ENCODE data around the gene EFTUD2. TPM values are rescaled to one million over a fixed set of nuclear protein-coding genes. Genes with fewer than 3 reads are reported as not detected.
A peak's percentile ranks its signal among the peaks of the same experiment; 100 is the strongest.

EFTUD2 gene
- total and polyA plus RNA-seq, 2 of the 4 experiments (the other 2 are of a cell fraction): 72.5 to 126 TPM

GRCh38 chr17:44933824-44934744, 34.8 kb upstream of the EFTUD2 start:
- Histone ChIP-seq H3K27ac (ENCODE audit: insufficient read depth, low read length) (no peak overlapping the region), H2AK9ac (replicated peaks; ENCODE audit: low read depth, low read length, poor library complexity) (peak overlapping the region; percentile 70), H2AK5ac (ENCODE audit: low read depth, low read length) (no peak overlapping the region), H2AFZ (replicated peaks; ENCODE audit: low read length, poor library complexity) (peak overlapping the region; percentile 51), H3K9me3 (ENCODE audit: control insufficient read depth, insufficient read depth, low read length) (no peaks in the 10 kb centered on the region), H3K36me3 (ENCODE audit: control insufficient read depth, insufficient read depth, low read length) (peaks cover 2% of the 10 kb centered on the region; the same call in 1 of the 2 replicates), H4K20me1 (ENCODE audit: insufficient read depth, low read length) (no peaks in the 10 kb centered on the region; the same call in 1 of the 2 replicates), H2BK20ac (ENCODE audit: low read depth, low read length) (no peak overlapping the region), H3K4ac (ENCODE audit: low read depth, low read length) (no peak overlapping the region), H3K14ac (replicated peaks; ENCODE audit: low read depth, low read length) (no peak overlapping the region), H3K4me1 (ENCODE audit: control insufficient read depth, insufficient read depth, low read length) (no peaks in the 10 kb centered on the region), H4K5ac (ENCODE audit: low read depth, low read length) (no peak overlapping the region), H3K23ac (ENCODE audit: low read depth, low read length) (no peak overlapping the region), H3K4me3 (ENCODE audit: insufficient read depth, low read depth, low read length) (no peak overlapping the region), H2BK15ac (ENCODE audit: low read depth, low read length) (no peak overlapping the region), H4K8ac (ENCODE audit: low read depth in 2 of 2, low read length in 2 of 2) (no peak overlapping the region), H3K4me2 (ENCODE audit: low read depth, low read length) (no peak overlapping the region), H4K91ac (ENCODE audit: insufficient read depth, low read depth, low read length) (no peak overlapping the region), H3K56ac (ENCODE audit: extremely low read depth, insufficient read depth, low read length) (no peak overlapping the region), H3K79me1 (ENCODE audit: low read depth in 1 of 2, low read length in 2 of 2) (peaks cover 19 to 31% of the 10 kb centered on the region in 2 experiments), H2BK5ac (ENCODE audit: low read depth, low read length, poor library complexity, severe bottlenecking) (no peak overlapping the region), H2BK120ac (ENCODE audit: low read depth, low read length) (no peak overlapping the region), H3K9ac (ENCODE audit: low read depth, low read length) (no peak overlapping the region), H3K27me3 (ENCODE audit: control insufficient read depth, insufficient read depth, low read length) (no peaks in the 10 kb centered on the region), H3K9me1 (ENCODE audit: insufficient read depth, low read length) (no peaks in the 10 kb centered on the region; the same call in 1 of the 2 replicates), H3K18ac (ENCODE audit: low read depth, low read length) (no peak overlapping the region)
- in situ Hi-C loops (cut with MboI; ENCODE audit: low sequenced_read_pairs): no loop called here
- intact Hi-C loops (cut with micrococcal nuclease): no loop called here
- ChIA-PET POLR2A (ENCODE audit: unreplicated experiment) (no interaction called here), CTCF (no interaction called here)
- DNase-seq: no peak
- dilution Hi-C loops (cut with HindIII; ENCODE audit: low sequenced_read_pairs, unreplicated experiment): no loop called here
- ATAC-seq (ENCODE audit: low read depth): no peak
- BruUV-seq (replicated peaks): no TSS peak
- 96% methylated on average over 22 of the region's 34 CpGs; no CpG with 5 or more reads in 1 of the 2 experiments for WGBS, 2 experiments (ENCODE audit: extremely low coverage in 2 of 2, insufficient read length in 1 of 2)
- TF ChIP-seq CEBPB (IDR thresholded peaks at IDR 0.05; ENCODE audit: low read depth, low read length) (no peak), RFX5 (IDR thresholded peaks at IDR 0.05; ENCODE audit: low read depth, low read length) (no peak), FOS (IDR thresholded peaks at IDR 0.05; ENCODE audit: low read depth, low read length) (no peak), RCOR1 (IDR thresholded peaks at IDR 0.05; ENCODE audit: insufficient replicate concordance, low read length) (no peak), SMC3 (IDR thresholded peaks at IDR 0.05; ENCODE audit: low read depth, low read length) (no peak), MAZ (IDR thresholded peaks at IDR 0.05; ENCODE audit: borderline replicate concordance, low read depth, low read length) (no peak), POLR2A (IDR thresholded peaks at IDR 0.05; ENCODE audit: low read depth, low read length) (no peak), CHD1 (IDR thresholded peaks at IDR 0.05; ENCODE audit: low read depth, low read length) (no peak), NFE2L2 (IDR thresholded peaks at IDR 0.05; ENCODE audit: low read depth, low read length) (no peak), USF2 (IDR thresholded peaks at IDR 0.05; ENCODE audit: low read depth, low read length) (no peak), MAFK (IDR thresholded peaks at IDR 0.05; ENCODE audit: low read depth, low read length) (no peak), RAD21 (IDR thresholded peaks at IDR 0.05; ENCODE audit: low read length) (no peak), MXI1 (IDR thresholded peaks at IDR 0.05; ENCODE audit: borderline replicate concordance, low read depth, low read length) (no peak)
- TF ChIP-seq, protein P1, sequence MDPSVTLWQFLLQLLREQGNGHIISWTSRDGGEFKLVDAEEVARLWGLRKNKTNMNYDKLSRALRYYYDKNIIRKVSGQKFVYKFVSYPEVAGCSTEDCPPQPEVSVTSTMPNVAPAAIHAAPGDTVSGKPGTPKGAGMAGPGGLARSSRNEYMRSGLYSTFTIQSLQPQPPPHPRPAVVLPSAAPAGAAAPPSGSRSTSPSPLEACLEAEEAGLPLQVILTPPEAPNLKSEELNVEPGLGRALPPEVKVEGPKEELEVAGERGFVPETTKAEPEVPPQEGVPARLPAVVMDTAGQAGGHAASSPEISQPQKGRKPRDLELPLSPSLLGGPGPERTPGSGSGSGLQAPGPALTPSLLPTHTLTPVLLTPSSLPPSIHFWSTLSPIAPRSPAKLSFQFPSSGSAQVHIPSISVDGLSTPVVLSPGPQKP (IDR thresholded peaks at IDR 0.05; ENCODE audit: borderline replicate concordance, low read depth, low read length): no peak
- TF ChIP-seq, protein P2, sequence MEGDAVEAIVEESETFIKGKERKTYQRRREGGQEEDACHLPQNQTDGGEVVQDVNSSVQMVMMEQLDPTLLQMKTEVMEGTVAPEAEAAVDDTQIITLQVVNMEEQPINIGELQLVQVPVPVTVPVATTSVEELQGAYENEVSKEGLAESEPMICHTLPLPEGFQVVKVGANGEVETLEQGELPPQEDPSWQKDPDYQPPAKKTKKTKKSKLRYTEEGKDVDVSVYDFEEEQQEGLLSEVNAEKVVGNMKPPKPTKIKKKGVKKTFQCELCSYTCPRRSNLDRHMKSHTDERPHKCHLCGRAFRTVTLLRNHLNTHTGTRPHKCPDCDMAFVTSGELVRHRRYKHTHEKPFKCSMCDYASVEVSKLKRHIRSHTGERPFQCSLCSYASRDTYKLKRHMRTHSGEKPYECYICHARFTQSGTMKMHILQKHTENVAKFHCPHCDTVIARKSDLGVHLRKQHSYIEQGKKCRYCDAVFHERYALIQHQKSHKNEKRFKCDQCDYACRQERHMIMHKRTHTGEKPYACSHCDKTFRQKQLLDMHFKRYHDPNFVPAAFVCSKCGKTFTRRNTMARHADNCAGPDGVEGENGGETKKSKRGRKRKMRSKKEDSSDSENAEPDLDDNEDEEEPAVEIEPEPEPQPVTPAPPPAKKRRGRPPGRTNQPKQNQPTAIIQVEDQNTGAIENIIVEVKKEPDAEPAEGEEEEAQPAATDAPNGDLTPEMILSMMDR (conservative IDR thresholded peaks at IDR 0.05; ENCODE audit: low read depth, low read length): no peak

Measured in IMR-90 (cell line).